ENCODE data around the gene NBAS.

DNA sequence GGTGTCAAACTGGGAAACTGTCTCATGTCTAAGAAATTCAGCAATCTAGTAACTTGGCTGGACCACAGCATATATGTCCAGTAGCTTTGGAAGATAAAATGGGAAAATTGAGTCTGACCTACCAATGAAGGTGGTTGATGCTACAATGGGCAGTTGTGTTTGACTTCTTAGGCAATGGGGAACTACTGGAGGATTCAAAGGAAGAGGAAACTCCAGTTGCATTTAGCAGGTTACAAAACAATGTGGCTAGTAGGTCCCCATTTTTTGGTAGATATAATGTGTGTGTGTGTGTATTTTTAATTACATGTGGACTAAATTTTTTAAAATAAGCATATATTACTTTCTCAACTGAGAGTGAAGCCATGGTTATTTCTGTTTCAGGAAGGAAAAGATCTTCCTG lies 427.7 kb downstream of the NBAS start:
- TF ChIP-seq POLR2AphosphoS5 (IDR thresholded peaks at IDR 0.05; ENCODE audit: borderline replicate concordance, low read depth, low read length) (no peak), EZH2 (IDR thresholded peaks at IDR 0.05) (no peak)

All from SK-N-MC (cell line).